Cardiac muscle cell (in vitro differentiated cells and primary cell): ENCODE results near the gene MCTP2. TPM values are rescaled to one million over a fixed set of nuclear protein-coding genes. Genes with fewer than 3 reads are reported as not detected.
"Not testable (repeated sequence)": the region's sequence is repeated elsewhere in the genome, so short reads cannot be mapped to it uniquely, and the experiment has no call there.

Experiments used
- DNase-seq, 2 donors: peaks; one replicate each; pipeline versions ENCODE4 v3.0.0 to v3.0.0-alpha.2; 2010 to 2017; ENCODE audit warnings: low read depth in 1 of 2, low spot score in 1 of 2
- H3K27ac ChIP-seq: fragments of 200-600 bp; sonication (generic); 2 replicates; pipeline ENCODE4 v1.5.1; 2016
- H3K27me3 ChIP-seq: fragments of 200-600 bp; sonication (generic); 2 replicates; pipeline ENCODE4 v1.6.0; 2016; ENCODE audit warnings: control low read depth
- H3K36me3 ChIP-seq: fragments of 200-600 bp; sonication (generic); 2 replicates; pipeline ENCODE4 v1.5.1; 2016; ENCODE audit warnings: control low read depth
- H3K4me1 ChIP-seq: fragments of 200-600 bp; sonication (generic); 2 replicates; pipeline ENCODE4 v1.8.1; 2017; ENCODE audit warnings: low read depth, mild to moderate bottlenecking, mixed run types
- H3K4me3 ChIP-seq: fragments of 200-600 bp; sonication (generic); 2 replicates; pipeline ENCODE4 v1.5.1; 2016; ENCODE audit warnings: mild to moderate bottlenecking
- H3K9me3 ChIP-seq: fragments of 200-600 bp; sonication (generic); 2 replicates; pipeline ENCODE4 v1.5.1; 2017; ENCODE audit warnings: low read depth, mild to moderate bottlenecking, control low read depth
- polyA plus RNA-seq: library from polyadenylated mRNA; unstranded; fragments of >200 nt; fragmentation: Nextera tagmentation; extraction: Ambion mirVana; gene quantifications from 2 replicates; pipeline ENCODE4 v1.2.1, GENCODE V29; 2016
- total RNA-seq: library from RNA; depleted of rRNA; stranded (reverse); fragments of >200 nt; gene quantifications from 2 replicates; pipeline ENCODE4 v1.2.3, GENCODE V29; 2016
- TF ChIP-seq, protein P1 (sequence below): IDR thresholded peaks from 2 replicates; pipeline ENCODE4 v1.5.1; 2012; ENCODE audit warnings: low read depth, mild to moderate bottlenecking, low read length

Gene MCTP2
- total and polyA plus RNA-seq, 2 experiments from 2014 or later: 0.34 to 0.83 TPM

DNA sequence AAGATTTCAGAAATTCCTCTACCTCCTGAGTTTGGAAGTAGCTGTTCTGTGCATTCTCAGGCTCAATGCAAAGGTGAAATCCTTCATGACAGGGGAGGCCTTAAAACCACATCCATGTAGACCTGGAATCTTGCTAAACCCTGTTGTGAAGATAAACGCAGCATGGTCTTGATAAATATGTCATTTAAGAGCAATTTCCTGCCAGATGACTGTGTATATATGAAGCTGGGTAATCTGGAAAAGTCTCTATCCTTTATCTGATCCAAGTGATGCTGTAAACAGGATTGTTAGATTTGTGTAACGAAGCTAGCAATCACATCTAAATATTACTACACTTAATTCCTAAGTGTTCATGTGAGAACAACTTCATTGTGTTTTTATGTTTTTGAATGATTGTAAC, 9.1 kb downstream of the MCTP2 start:
- Histone ChIP-seq H3K4me1 (no peaks in the 10 kb centered on the region), H3K9me3 (no peaks in the 10 kb centered on the region), H3K27me3 (no peaks in the 10 kb centered on the region), H3K36me3 (no peaks in the 10 kb centered on the region), H3K4me3 (no peak overlapping the region), H3K27ac (no peak overlapping the region)
- TF ChIP-seq, protein P1, sequence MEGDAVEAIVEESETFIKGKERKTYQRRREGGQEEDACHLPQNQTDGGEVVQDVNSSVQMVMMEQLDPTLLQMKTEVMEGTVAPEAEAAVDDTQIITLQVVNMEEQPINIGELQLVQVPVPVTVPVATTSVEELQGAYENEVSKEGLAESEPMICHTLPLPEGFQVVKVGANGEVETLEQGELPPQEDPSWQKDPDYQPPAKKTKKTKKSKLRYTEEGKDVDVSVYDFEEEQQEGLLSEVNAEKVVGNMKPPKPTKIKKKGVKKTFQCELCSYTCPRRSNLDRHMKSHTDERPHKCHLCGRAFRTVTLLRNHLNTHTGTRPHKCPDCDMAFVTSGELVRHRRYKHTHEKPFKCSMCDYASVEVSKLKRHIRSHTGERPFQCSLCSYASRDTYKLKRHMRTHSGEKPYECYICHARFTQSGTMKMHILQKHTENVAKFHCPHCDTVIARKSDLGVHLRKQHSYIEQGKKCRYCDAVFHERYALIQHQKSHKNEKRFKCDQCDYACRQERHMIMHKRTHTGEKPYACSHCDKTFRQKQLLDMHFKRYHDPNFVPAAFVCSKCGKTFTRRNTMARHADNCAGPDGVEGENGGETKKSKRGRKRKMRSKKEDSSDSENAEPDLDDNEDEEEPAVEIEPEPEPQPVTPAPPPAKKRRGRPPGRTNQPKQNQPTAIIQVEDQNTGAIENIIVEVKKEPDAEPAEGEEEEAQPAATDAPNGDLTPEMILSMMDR: no peak
- no peak for DNase-seq

DNA sequence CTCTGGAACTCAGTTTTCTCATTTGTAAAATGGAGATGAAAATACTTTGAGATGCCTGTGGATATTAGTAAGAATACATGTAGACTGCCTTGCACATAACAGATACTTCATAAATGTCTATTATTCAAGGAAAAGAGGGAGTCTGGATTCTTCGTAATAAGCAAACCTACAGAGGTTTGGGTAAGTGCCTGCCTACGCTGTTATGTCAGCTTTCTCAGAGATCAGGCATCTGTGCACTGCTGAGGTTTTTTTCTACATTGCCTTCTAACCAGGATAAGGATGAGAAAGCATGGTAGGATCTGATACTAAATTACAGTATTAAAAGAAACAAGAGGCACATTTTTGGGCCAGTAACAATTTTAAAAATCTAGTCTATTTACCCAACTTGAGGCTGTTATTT, 10.9 kb downstream of the MCTP2 start:
- H3K9me3 ChIP-seq: no peaks in the 10 kb centered on the region
- no peak for DNase-seq
- no peak overlapping the region for H3K27ac ChIP-seq
- H3K4me3 ChIP-seq: no peak overlapping the region
- H3K27me3 ChIP-seq: no peaks in the 10 kb centered on the region
- no peaks in the 10 kb centered on the region for H3K36me3 ChIP-seq
- H3K4me1 ChIP-seq: no peaks in the 10 kb centered on the region
- TF ChIP-seq, protein P1: no peak

DNA sequence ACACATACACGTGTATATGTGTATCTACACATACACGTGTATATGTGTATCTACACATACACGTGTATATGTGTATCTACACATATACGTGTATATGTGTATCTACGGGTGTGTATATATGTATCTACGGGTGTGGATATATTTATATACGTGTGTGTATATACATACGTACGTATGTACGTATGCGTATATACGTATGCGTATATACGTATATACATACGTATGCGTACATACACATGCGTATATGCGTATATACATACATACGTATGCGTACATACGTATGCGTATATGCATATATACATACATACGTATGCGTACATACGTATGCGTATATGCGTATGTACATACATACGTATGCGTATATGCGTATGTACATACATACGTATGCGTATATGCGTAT, 11.6 kb downstream of the MCTP2 start:
- not testable (repeated sequence) for H3K27ac ChIP-seq, H3K9me3 ChIP-seq, H3K4me3 ChIP-seq, H3K36me3 ChIP-seq, DNase-seq, H3K4me1 ChIP-seq, H3K27me3 ChIP-seq

DNA sequence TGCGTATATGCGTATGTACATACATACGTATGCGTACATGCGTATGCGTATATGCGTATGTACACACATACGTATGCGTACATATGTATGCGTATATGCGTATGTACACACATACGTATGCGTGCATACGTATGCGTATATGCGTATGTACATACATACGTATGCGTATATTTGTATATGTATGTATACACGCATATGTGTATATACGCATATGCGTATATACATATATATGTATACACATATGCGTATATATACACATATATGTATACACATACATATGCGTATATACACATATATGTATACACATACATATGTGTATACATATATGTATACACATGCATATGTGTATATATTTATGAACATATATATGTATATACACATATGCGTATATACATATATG, 12.1 kb downstream of the MCTP2 start:
- Histone ChIP-seq H3K4me3 (no peak overlapping the region), H3K27ac (no peak overlapping the region), H3K27me3 (no peaks in the 10 kb centered on the region), H3K36me3 (no peaks in the 10 kb centered on the region), H3K9me3 (no peaks in the 10 kb centered on the region), H3K4me1 (no peaks in the 10 kb centered on the region)
- TF ChIP-seq, protein P1: no peak
- DNase-seq: no peak

DNA sequence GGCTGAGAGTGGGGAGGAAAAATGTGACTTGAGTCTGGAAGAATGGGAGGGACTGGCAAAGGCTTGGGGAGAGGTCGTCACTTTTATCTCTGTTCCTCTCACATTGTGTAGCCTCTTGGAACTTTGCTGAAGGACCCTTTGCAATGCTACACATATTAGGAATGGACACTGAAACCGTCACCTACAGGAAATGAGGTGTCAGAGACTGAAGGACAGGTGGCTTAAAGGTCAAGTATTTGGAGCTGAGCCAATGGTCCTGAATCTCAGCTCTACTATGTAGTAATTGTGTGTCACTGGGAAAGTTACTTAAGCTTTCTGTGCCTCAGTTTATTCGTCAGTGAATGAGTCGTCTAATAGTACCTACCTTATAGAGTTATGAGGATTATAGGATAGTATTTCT, 14.7 kb downstream of the MCTP2 start:
- no peak overlapping the region for H3K27ac ChIP-seq
- TF ChIP-seq, protein P1: no peak
- H3K27me3 ChIP-seq: no peaks in the 10 kb centered on the region
- no peaks in the 10 kb centered on the region for H3K36me3 ChIP-seq
- no peak for DNase-seq
- no peak overlapping the region for H3K4me3 ChIP-seq
- no peaks in the 10 kb centered on the region for H3K9me3 ChIP-seq
- no peaks in the 10 kb centered on the region for H3K4me1 ChIP-seq

DNA sequence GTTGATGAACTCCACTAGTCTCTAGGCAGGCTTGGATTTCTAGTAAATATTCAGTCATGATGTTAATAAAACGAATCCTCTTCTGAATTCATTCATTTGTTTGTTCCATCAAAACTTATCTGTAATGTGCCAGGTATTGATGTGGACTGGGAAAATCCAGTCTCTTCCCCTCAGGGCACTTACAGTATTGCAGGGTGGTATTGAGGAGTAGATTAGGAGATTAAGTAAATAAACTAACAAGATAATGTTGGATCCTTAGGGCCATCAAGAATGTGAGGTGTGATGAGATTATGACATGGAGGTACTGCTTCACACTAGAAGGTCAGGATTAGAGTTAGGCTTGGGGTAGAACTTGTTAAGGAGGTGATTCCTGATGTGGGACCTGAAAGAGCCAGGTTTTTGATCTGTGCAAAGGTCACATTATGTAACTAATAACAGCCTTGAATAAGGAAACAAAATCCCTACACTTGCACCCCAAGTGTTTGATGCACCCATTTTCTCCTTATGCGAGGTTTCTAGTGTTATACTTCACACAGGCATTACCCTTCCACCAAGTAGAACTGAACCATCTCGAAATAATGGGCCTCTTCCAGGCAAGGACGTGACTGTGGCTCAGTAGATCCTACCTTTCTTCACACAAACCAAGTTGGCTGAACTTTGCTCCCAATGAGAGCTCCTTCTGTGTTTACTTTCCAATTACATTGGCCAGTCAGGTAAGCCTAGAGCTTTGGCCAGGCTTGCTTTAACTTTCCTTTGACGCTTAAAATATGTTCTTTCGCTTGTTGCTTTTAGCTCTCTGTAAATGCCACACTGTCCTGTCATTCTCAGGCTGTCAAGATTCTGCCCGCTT, 16.7 kb downstream of the MCTP2 start:
- Histone ChIP-seq H3K27ac (no peak overlapping the region), H3K9me3 (no peaks in the 10 kb centered on the region), H3K27me3 (no peaks in the 10 kb centered on the region), H3K36me3 (no peaks in the 10 kb centered on the region), H3K4me1 (no peaks in the 10 kb centered on the region), H3K4me3 (no peak overlapping the region)
- TF ChIP-seq, protein P1: no peak
- DNase-seq: no peak
